ENCODE results near the gene SCN9A. TPM values are rescaled to one million over a fixed set of nuclear protein-coding genes. Genes with fewer than 3 reads are reported as not detected.
"Not testable (repeated sequence)": the region's sequence is repeated elsewhere in the genome, so short reads cannot be mapped to it uniquely, and the experiment has no call there.

Gene SCN9A
- total RNA-seq, 2 experiments from 2014 or later, result 0.14 to 0.17 TPM

- no peaks in the 10 kb centered on the region for H3K4me1 ChIP-seq (ENCODE audit: insufficient read depth, low read length)
- TF ChIP-seq, protein P1, sequence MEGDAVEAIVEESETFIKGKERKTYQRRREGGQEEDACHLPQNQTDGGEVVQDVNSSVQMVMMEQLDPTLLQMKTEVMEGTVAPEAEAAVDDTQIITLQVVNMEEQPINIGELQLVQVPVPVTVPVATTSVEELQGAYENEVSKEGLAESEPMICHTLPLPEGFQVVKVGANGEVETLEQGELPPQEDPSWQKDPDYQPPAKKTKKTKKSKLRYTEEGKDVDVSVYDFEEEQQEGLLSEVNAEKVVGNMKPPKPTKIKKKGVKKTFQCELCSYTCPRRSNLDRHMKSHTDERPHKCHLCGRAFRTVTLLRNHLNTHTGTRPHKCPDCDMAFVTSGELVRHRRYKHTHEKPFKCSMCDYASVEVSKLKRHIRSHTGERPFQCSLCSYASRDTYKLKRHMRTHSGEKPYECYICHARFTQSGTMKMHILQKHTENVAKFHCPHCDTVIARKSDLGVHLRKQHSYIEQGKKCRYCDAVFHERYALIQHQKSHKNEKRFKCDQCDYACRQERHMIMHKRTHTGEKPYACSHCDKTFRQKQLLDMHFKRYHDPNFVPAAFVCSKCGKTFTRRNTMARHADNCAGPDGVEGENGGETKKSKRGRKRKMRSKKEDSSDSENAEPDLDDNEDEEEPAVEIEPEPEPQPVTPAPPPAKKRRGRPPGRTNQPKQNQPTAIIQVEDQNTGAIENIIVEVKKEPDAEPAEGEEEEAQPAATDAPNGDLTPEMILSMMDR (IDR thresholded peaks at IDR 0.05), result no peak
- Mint-ChIP-seq H3K4me3 (no peak overlapping the region), H3K9me3 (no peaks in the 10 kb centered on the region), H3K4me1 (ENCODE audit: low read depth) (no peaks in the 10 kb centered on the region), H3K36me3 (ENCODE audit: low read depth) (no peaks in the 10 kb centered on the region), H3K27ac (no peak overlapping the region), H3K27me3 (no peaks in the 10 kb centered on the region)
- ChIA-PET POLR2A (no interaction called here), CTCF (no interaction called here)
- H3K4me3 ChIP-seq (ENCODE audit: low read length), result no peak overlapping the region
- H3K27me3 ChIP-seq (ENCODE audit: control insufficient read depth in 1 of 2, insufficient read depth in 2 of 2, low read length in 2 of 2), result no peaks in the 10 kb centered on the region
- no peaks in the 10 kb centered on the region for H3K9me3 ChIP-seq (ENCODE audit: control insufficient read depth in 1 of 2, insufficient read depth in 1 of 2, low read length in 2 of 2)
- H3K36me3 ChIP-seq (ENCODE audit: insufficient read depth, low read length), result no peaks in the 10 kb centered on the region
- ATAC-seq (ENCODE audit: poor library complexity) (no peak), DNase-seq (no peak)
- intact Hi-C loops (cut with DNase I, micrococcal nuclease), result no loop called here
- no peak overlapping the region for H3K27ac ChIP-seq (ENCODE audit: low read depth in 1 of 2, low read length in 2 of 2)
Measured at GRCh38 chr2:166411473-166412230, 35.9 kb upstream of the SCN9A start.

GRCh38 chr2:166410828-166411472, 35.2 kb upstream of the SCN9A start:
- H3K9me3 Mint-ChIP-seq, result no peaks in the 10 kb centered on the region
- no peak overlapping the region for H3K4me3 Mint-ChIP-seq
- DNase-seq (peak in 2 of 14 experiments; percentile 1 to 15), ATAC-seq (ENCODE audit: poor library complexity) (no peak)
- Histone ChIP-seq H3K27ac (ENCODE audit: low read depth in 1 of 2, low read length in 2 of 2) (no peak overlapping the region), H3K4me1 (ENCODE audit: insufficient read depth, low read length) (no peaks in the 10 kb centered on the region), H3K36me3 (ENCODE audit: insufficient read depth, low read length) (no peaks in the 10 kb centered on the region), H3K4me3 (ENCODE audit: low read length) (no peak overlapping the region), H3K9me3 (ENCODE audit: control insufficient read depth in 1 of 2, insufficient read depth in 1 of 2, low read length in 2 of 2) (no peaks in the 10 kb centered on the region), H3K27me3 (ENCODE audit: control insufficient read depth in 1 of 2, insufficient read depth in 2 of 2, low read length in 2 of 2) (no peaks in the 10 kb centered on the region)
- ChIA-PET CTCF (no interaction called here), POLR2A (no interaction called here)
- TF ChIP-seq, protein P1 (IDR thresholded peaks at IDR 0.05), result no peak
- no peak overlapping the region for H3K27ac Mint-ChIP-seq
- H3K27me3 Mint-ChIP-seq, result no peaks in the 10 kb centered on the region
- no peaks in the 10 kb centered on the region for H3K36me3 Mint-ChIP-seq (ENCODE audit: low read depth)
- H3K4me1 Mint-ChIP-seq (ENCODE audit: low read depth), result no peaks in the 10 kb centered on the region
- intact Hi-C loops (cut with DNase I, micrococcal nuclease), result no loop called here

- H3K27me3 Mint-ChIP-seq; CTCF ChIA-PET; H3K4me1 Mint-ChIP-seq (ENCODE audit: low read depth); H3K27ac Mint-ChIP-seq; POLR2A ChIA-PET; ATAC-seq (ENCODE audit: poor library complexity); H3K9me3 ChIP-seq (ENCODE audit: control insufficient read depth in 1 of 2, insufficient read depth in 1 of 2, low read length in 2 of 2); H3K27ac ChIP-seq (ENCODE audit: low read depth in 1 of 2, low read length in 2 of 2); intact Hi-C loops (cut with DNase I, micrococcal nuclease); H3K36me3 Mint-ChIP-seq (ENCODE audit: low read depth); H3K4me3 Mint-ChIP-seq; H3K27me3 ChIP-seq (ENCODE audit: control insufficient read depth in 1 of 2, insufficient read depth in 2 of 2, low read length in 2 of 2); H3K4me1 ChIP-seq (ENCODE audit: insufficient read depth, low read length); H3K9me3 Mint-ChIP-seq; H3K4me3 ChIP-seq (ENCODE audit: low read length); H3K36me3 ChIP-seq (ENCODE audit: insufficient read depth, low read length): not testable (repeated sequence)
- peak in 1 of 14 experiments; percentile 1 for DNase-seq
Measured at GRCh38 chr2:166407746-166408145, 32.0 kb upstream of the SCN9A start.

Measured in CD4-positive, alpha-beta T cell (primary cell).